Left kidney (tissue), 2 donors: Measurements from ENCODE around the gene FLII. TPM values are rescaled to one million over a fixed set of nuclear protein-coding genes. Genes with fewer than 3 reads are reported as not detected.

Experiments used
- DNase-seq: peaks from one replicate; pipeline ENCODE4 v3.0.0-alpha.2; 2013
- polyA plus RNA-seq: library from polyadenylated mRNA; unstranded; fragments of 120-200 nt; gene quantifications from one replicate; pipeline ENCODE4 v1.2.1, GENCODE V29; 2013; ENCODE audit not compliant: insufficient read length

The FLII gene
- polyA plus RNA-seq, 1 donor, result 150 TPM

GRCh38 chr17:18246109-18246725, 12.3 kb downstream of the FLII start:
- no peak for DNase-seq

- no peak for DNase-seq
Measured at GRCh38 chr17:18245038-18245776, 13.3 kb downstream of the FLII start.

- no peak for DNase-seq
Measured at GRCh38 chr17:18241229-18241871, 17.2 kb downstream of the FLII start.

GRCh38 chr17:18240449-18240848, 18.1 kb downstream of the FLII start:
- no peak for DNase-seq

- no peak for DNase-seq
Measured at GRCh38 chr17:18238299-18238698, 20.2 kb downstream of the FLII start.

GRCh38 chr17:18237461-18237860, 21.1 kb downstream of the FLII start:
- DNase-seq, result no peak

- no peak for DNase-seq
Measured at GRCh38 chr17:18236494-18236893, 22.0 kb downstream of the FLII start.

- DNase-seq, result no peak
Measured at GRCh38 chr17:18235743-18236256, 22.7 kb downstream of the FLII start.

- DNase-seq, result no peak
Measured at GRCh38 chr17:18234853-18235380, 23.6 kb downstream of the FLII start.

- no peak for DNase-seq
Measured at GRCh38 chr17:18233803-18234518, 24.6 kb downstream of the FLII start.

GRCh38 chr17:18231164-18231563, 27.4 kb downstream of the FLII start:
- DNase-seq, result no peak

- DNase-seq, result no peak
Measured at GRCh38 chr17:18230288-18231141, 28.0 kb downstream of the FLII start.

- no peak for DNase-seq
Measured at GRCh38 chr17:18229771-18230170, 28.8 kb downstream of the FLII start.

GRCh38 chr17:18229254-18229653, 29.3 kb downstream of the FLII start:
- DNase-seq, result no peak

- DNase-seq, result no peak
Measured at GRCh38 chr17:18228176-18228682, 30.3 kb downstream of the FLII start.

GRCh38 chr17:18227635-18228034, 30.9 kb downstream of the FLII start:
- no peak for DNase-seq

GRCh38 chr17:18226284-18226945, 32.1 kb downstream of the FLII start:
- no peak for DNase-seq

GRCh38 chr17:18225642-18226283, 32.8 kb downstream of the FLII start:
- DNase-seq, result no peak

- DNase-seq, result peak; percentile 96
Measured at GRCh38 chr17:18225121-18225641, 33.4 kb downstream of the FLII start, which contains the start of gene LLGL1. Gene LLGL1 (plus strand): TSS chr17:18225635. CDS start chr17:18225683, 48 bp downstream.
